Keratinocyte (primary cell): ENCODE measurements around the gene MRPS27. TPM values are rescaled to one million over a fixed set of nuclear protein-coding genes. Genes with fewer than 3 reads are reported as not detected.

Experiments
- DNase-seq: peaks from one replicate; pipeline ENCODE4 v3.0.0-alpha.2; 2011; ENCODE audit warnings: low read depth, missing footprints, low spot score
- FAIRE-seq: peaks from 2 replicates; lab custom pipeline; 2011; peaks lifted over from hg19 to GRCh38; lab: Jason Lieb, UNC
- H2AFZ ChIP-seq: 2 replicates; pipeline ENCODE4 v1.6.0; 2012; ENCODE audit warnings: low read length, control low read depth, inconsistent platforms; ENCODE audit not compliant: control insufficient read depth
- H3K27ac ChIP-seq: 2 replicates; pipeline ENCODE4 v1.5.1; 2011; ENCODE audit warnings: low read length; ENCODE audit not compliant: control insufficient read depth, insufficient read depth
- H3K27me3 ChIP-seq: 3 replicates; pipeline ENCODE4 v1.6.0; 2011; ENCODE audit warnings: low read length; ENCODE audit not compliant: control insufficient read depth, insufficient read depth; ENCODE audit errors: extremely low read depth
- H3K36me3 ChIP-seq, 2 experiments: 2 replicates in 1 of 2; 3 replicates in 1 of 2; pipeline ENCODE4 v1.5.1; 2011; ENCODE audit warnings: low read length in 2 of 2, mild to moderate bottlenecking in 1 of 2; ENCODE audit not compliant: control insufficient read depth in 2 of 2, insufficient read depth in 2 of 2; ENCODE audit errors: extremely low read depth in 1 of 2
- H3K4me1 ChIP-seq: 3 replicates; pipeline ENCODE4 v1.5.1; 2011; ENCODE audit warnings: low read length; ENCODE audit not compliant: control insufficient read depth, insufficient read depth; ENCODE audit errors: extremely low read depth
- H3K4me2 ChIP-seq: 3 replicates; pipeline ENCODE4 v1.6.0; 2011; ENCODE audit warnings: low read depth, low read length; ENCODE audit not compliant: control insufficient read depth, insufficient read depth; ENCODE audit errors: extremely low read depth
- H3K4me3 ChIP-seq, 3 experiments: fragments of 200-600 bp in 1 of 3; sonication (generic) in 1 of 3; 2 replicates in 2 of 3; 3 replicates in 1 of 3; pipeline ENCODE4 v1.5.1; 2011 to 2016; ENCODE audit warnings: low read length in 3 of 3, mild to moderate bottlenecking in 3 of 3, control low read depth in 2 of 3, inconsistent platforms in 1 of 3, low read depth in 1 of 3, mixed read lengths in 1 of 3, mixed run types in 1 of 3, moderate library complexity in 1 of 3; ENCODE audit not compliant: control insufficient read depth in 2 of 3, insufficient read depth in 2 of 3; ENCODE audit errors: extremely low read depth in 1 of 3
- H3K79me2 ChIP-seq: 2 replicates; pipeline ENCODE4 v1.6.0; 2012; ENCODE audit warnings: low read length; ENCODE audit not compliant: control insufficient read depth, insufficient read depth
- H3K9ac ChIP-seq: 3 replicates; pipeline ENCODE4 v1.6.0; 2011; ENCODE audit warnings: low read length; ENCODE audit not compliant: control insufficient read depth, insufficient read depth; ENCODE audit errors: extremely low read depth
- H3K9me1 ChIP-seq: 3 replicates; pipeline ENCODE4 v1.6.0; 2011; ENCODE audit warnings: low read length; ENCODE audit not compliant: control insufficient read depth, insufficient read depth; ENCODE audit errors: extremely low read depth
- H3K9me3 ChIP-seq: 2 replicates; pipeline ENCODE4 v1.5.1; 2012; ENCODE audit warnings: low read depth, low read length; ENCODE audit not compliant: control insufficient read depth
- H4K20me1 ChIP-seq: 3 replicates; pipeline ENCODE4 v1.6.0; 2011; ENCODE audit warnings: low read length; ENCODE audit not compliant: control insufficient read depth, insufficient read depth; ENCODE audit errors: extremely low read depth
- CTCF ChIP-seq, 3 experiments: IDR thresholded peaks in 1 of 3; conservative IDR thresholded peaks in 1 of 3; optimal IDR thresholded peaks in 1 of 3; 2 replicates in 2 of 3; 3 replicates in 1 of 3; pipeline versions ENCODE3 to v1.5.1; 2011; ENCODE audit warnings: low read length in 3 of 3, mild to moderate bottlenecking in 3 of 3, moderate library complexity in 2 of 3, control low read depth in 1 of 3, inconsistent platforms in 1 of 3; ENCODE audit not compliant: insufficient read depth in 2 of 3; ENCODE audit errors: extremely low read depth in 1 of 3
- EZH2 ChIP-seq: IDR thresholded peaks from one replicate; pipeline ENCODE4 v1.6.1; 2012; ENCODE audit warnings: inconsistent platforms, mild to moderate bottlenecking, low read length, moderate library complexity
- dilution Hi-C: fragments of 300-500 bp; cut with MboI; formaldehyde crosslinking; loops from one replicate; pipeline ENCODE4 v1.7.0; 2020; ENCODE audit warnings: low sequenced_read_pairs; ENCODE audit not compliant: extremely low pct_ligation_motif_present
- polyA plus RNA-seq, 5 experiments: library from polyadenylated mRNA; depleted of rRNA in 3 of 5; stranded (reverse) in 3 of 5; stranded (forward) in 1 of 5; unstranded in 1 of 5; fragments of >200 nt; gene quantifications; 1 replicate in 1 of 5; 2 replicates in 3 of 5; 3 replicates in 1 of 5; pipeline versions ENCODE4 v1.2.1 to v1.2.3, GENCODE V29; 2011 to 2012; ENCODE audit warnings: missing spikeins in 2 of 5, low read depth in 1 of 5, low replicate concordance in 1 of 5

MRPS27 gene
- polyA plus RNA-seq, 1 donor (not counting 4 experiments of a cell fraction or from before 2014, with no cell fraction given): 98.7 TPM

GRCh38 chr5:72366324-72366976 lies 46.4 kb upstream of the MRPS27 start:
- dilution Hi-C loops: no loop called here
- Histone ChIP-seq H3K36me3 (peaks cover 0 to 11% of the 10 kb centered on the region in 2 experiments), H3K9me3 (no peaks in the 10 kb centered on the region), H3K27ac (no peak overlapping the region), H3K4me3 (no peak overlapping the region), H4K20me1 (no peaks in the 10 kb centered on the region), H3K27me3 (no peaks in the 10 kb centered on the region), H3K4me2 (peak overlapping the region; percentile 10), H3K9me1 (no peaks in the 10 kb centered on the region), H3K4me1 (peaks cover 45% of the 10 kb centered on the region), H2AFZ (peak overlapping the region; percentile 27), H3K9ac (peak overlapping the region; percentile 6), H3K79me2 (no peaks in the 10 kb centered on the region)
- FAIRE-seq (peak; percentile 73), DNase-seq (no peak)
- no peak for TF ChIP-seq EZH2
- peak; percentile 66 to 78 (median 70) for TF ChIP-seq CTCF (optimal IDR thresholded peaks at IDR 0.05 in 1 of 3, IDR thresholded peaks at IDR 0.05 in 1 of 3, conservative IDR thresholded peaks at IDR 0.05 in 1 of 3; ENCODE audit: extremely low read depth in 1 of 3, insufficient read depth in 2 of 3, low read length in 3 of 3)

GRCh38 chr5:72364951-72365350 lies 44.9 kb upstream of the MRPS27 start:
- TF ChIP-seq CTCF (optimal IDR thresholded peaks at IDR 0.05 in 1 of 3, IDR thresholded peaks at IDR 0.05 in 1 of 3, conservative IDR thresholded peaks at IDR 0.05 in 1 of 3; ENCODE audit: extremely low read depth in 1 of 3, insufficient read depth in 2 of 3, low read length in 3 of 3) (no peak), EZH2 (no peak)
- Histone ChIP-seq H3K4me3 (no peak overlapping the region), H3K4me1 (peaks cover 45% of the 10 kb centered on the region), H3K27ac (no peak overlapping the region), H3K9ac (no peak overlapping the region), H3K36me3 (peaks cover 0 to 14% of the 10 kb centered on the region in 2 experiments), H3K4me2 (no peak overlapping the region), H4K20me1 (no peaks in the 10 kb centered on the region), H3K79me2 (no peaks in the 10 kb centered on the region), H3K9me3 (no peaks in the 10 kb centered on the region), H2AFZ (no peak overlapping the region), H3K9me1 (no peaks in the 10 kb centered on the region), H3K27me3 (no peaks in the 10 kb centered on the region)
- dilution Hi-C loops: no loop called here
- FAIRE-seq: no peak
- DNase-seq: no peak
